ENCODE measurements around the gene SMARCAL1.

The SMARCAL1 gene

GRCh38 chr2:216369821-216370220 lies 42.5 kb upstream of the SMARCAL1 start:
- no peak overlapping the region for H3K9ac ChIP-seq (ENCODE audit: low read length)
- DNase-seq = no peak
- H3K4me1 ChIP-seq (ENCODE audit: control insufficient read depth, low read depth, low read length) = peaks cover 3% of the 10 kb centered on the region
- H3K79me1 ChIP-seq (ENCODE audit: low read length) = no peaks in the 10 kb centered on the region
- H2BK120ac ChIP-seq (ENCODE audit: low read depth, low read length) = no peak overlapping the region
- no peak overlapping the region for H3K56ac ChIP-seq (ENCODE audit: low read length)
- H3K36me3 ChIP-seq (ENCODE audit: control insufficient read depth, insufficient read depth, low read length) = no peaks in the 10 kb centered on the region
- WGBS (ENCODE audit: extremely low coverage, insufficient coverage, low lambda C conversion rate) = no CpG with 5 or more reads among the region's 18 CpGs
- H3K27me3 ChIP-seq (ENCODE audit: insufficient read depth, low read length, poor library complexity) = no peaks in the 10 kb centered on the region
- H3K4me3 ChIP-seq (ENCODE audit: low read length) = no peak overlapping the region
- H3K27ac ChIP-seq (ENCODE audit: low read depth, low read length) = no peak overlapping the region
- H3K23ac ChIP-seq (ENCODE audit: low read length) = no peak overlapping the region
- no peak overlapping the region for H4K5ac ChIP-seq (ENCODE audit: low read length)
- H4K8ac ChIP-seq (ENCODE audit: low read depth, low read length) = no peak overlapping the region
- no peak overlapping the region for H3K4me2 ChIP-seq (ENCODE audit: low read length)
- no peak overlapping the region for H2BK5ac ChIP-seq (ENCODE audit: low read length)
- H2AK5ac ChIP-seq (ENCODE audit: low read length) = no peak overlapping the region
- no peaks in the 10 kb centered on the region for H3K79me2 ChIP-seq (ENCODE audit: control insufficient read depth, insufficient read depth, low read length)
- H2BK15ac ChIP-seq (replicated peaks; ENCODE audit: low read depth) = no peak overlapping the region
- H3K4ac ChIP-seq (ENCODE audit: low read depth, low read length) = no peak overlapping the region
- no peak overlapping the region for H3K18ac ChIP-seq (ENCODE audit: low read length)

- Histone ChIP-seq H2BK120ac (ENCODE audit: low read depth, low read length) (no peak overlapping the region), H3K4me3 (ENCODE audit: low read length) (peak overlapping the region; percentile 4), H2BK5ac (ENCODE audit: low read length) (no peak overlapping the region), H3K4ac (ENCODE audit: low read depth, low read length) (no peak overlapping the region), H2AK5ac (ENCODE audit: low read length) (no peak overlapping the region), H3K27ac (ENCODE audit: low read depth, low read length) (no peak overlapping the region), H4K8ac (ENCODE audit: low read depth, low read length) (no peak overlapping the region), H3K4me1 (ENCODE audit: control insufficient read depth, low read depth, low read length) (peaks cover 3% of the 10 kb centered on the region), H3K18ac (ENCODE audit: low read length) (peak overlapping the region; percentile 20), H3K27me3 (ENCODE audit: insufficient read depth, low read length, poor library complexity) (no peaks in the 10 kb centered on the region), H3K23ac (ENCODE audit: low read length) (no peak overlapping the region), H3K79me1 (ENCODE audit: low read length) (no peaks in the 10 kb centered on the region), H2BK15ac (replicated peaks; ENCODE audit: low read depth) (no peak overlapping the region), H3K36me3 (ENCODE audit: control insufficient read depth, insufficient read depth, low read length) (no peaks in the 10 kb centered on the region), H3K56ac (ENCODE audit: low read length) (peak overlapping the region; percentile 65), H3K9ac (ENCODE audit: low read length) (peak overlapping the region; percentile 27), H3K4me2 (ENCODE audit: low read length) (peak overlapping the region; percentile 59), H3K79me2 (ENCODE audit: control insufficient read depth, insufficient read depth, low read length) (no peaks in the 10 kb centered on the region), H4K5ac (ENCODE audit: low read length) (no peak overlapping the region)
- WGBS (ENCODE audit: extremely low coverage, insufficient coverage, low lambda C conversion rate) = no CpG with 5 or more reads among the region's 53 CpGs
- DNase-seq = peak; percentile 43
Observed at GRCh38 chr2:216370961-216371712, 41.1 kb upstream of the SMARCAL1 start.

GRCh38 chr2:216371721-216372702 lies 40.3 kb upstream of the SMARCAL1 start, which contains the start of gene MARCHF4:
Gene MARCHF4, minus strand, starts transcription at chr2:216372483. Its CDS starts 2,223 bp downstream, at chr2:216370260.
- H3K4me1 ChIP-seq (ENCODE audit: control insufficient read depth, low read depth, low read length) = peaks cover 3% of the 10 kb centered on the region
- no peak within 1 kb of the TSS for H2BK15ac ChIP-seq (replicated peaks; ENCODE audit: low read depth)
- no peak within 1 kb of the TSS for H4K5ac ChIP-seq (ENCODE audit: low read length)
- H3K27ac ChIP-seq (ENCODE audit: low read depth, low read length) = no peak within 1 kb of the TSS
- H2BK5ac ChIP-seq (ENCODE audit: low read length) = no peak within 1 kb of the TSS
- H3K79me2 ChIP-seq (ENCODE audit: control insufficient read depth, insufficient read depth, low read length) = no peaks in the 10 kb centered on the region
- no CpG with 5 or more reads among the region's 60 CpGs for WGBS (ENCODE audit: extremely low coverage, insufficient coverage, low lambda C conversion rate)
- peak within 1 kb of the TSS; percentile 25 for H3K4me3 ChIP-seq (ENCODE audit: low read length)
- H3K23ac ChIP-seq (ENCODE audit: low read length) = no peak within 1 kb of the TSS
- H2AK5ac ChIP-seq (ENCODE audit: low read length) = no peak within 1 kb of the TSS
- H4K8ac ChIP-seq (ENCODE audit: low read depth, low read length) = no peak within 1 kb of the TSS
- H3K79me1 ChIP-seq (ENCODE audit: low read length) = no peaks in the 10 kb centered on the region
- peak within 1 kb of the TSS; percentile 59 for H3K4me2 ChIP-seq (ENCODE audit: low read length)
- H2BK120ac ChIP-seq (ENCODE audit: low read depth, low read length) = no peak within 1 kb of the TSS
- H3K56ac ChIP-seq (ENCODE audit: low read length) = peak within 1 kb of the TSS; percentile 65
- H3K36me3 ChIP-seq (ENCODE audit: control insufficient read depth, insufficient read depth, low read length) = no peaks in the 10 kb centered on the region
- H3K9ac ChIP-seq (ENCODE audit: low read length) = peak within 1 kb of the TSS; percentile 8
- no peaks in the 10 kb centered on the region for H3K27me3 ChIP-seq (ENCODE audit: insufficient read depth, low read length, poor library complexity)
- H3K18ac ChIP-seq (ENCODE audit: low read length) = peak within 1 kb of the TSS; percentile 20
- no peak within 1 kb of the TSS for H3K4ac ChIP-seq (ENCODE audit: low read depth, low read length)
- peak; percentile 94 for DNase-seq

DNA sequence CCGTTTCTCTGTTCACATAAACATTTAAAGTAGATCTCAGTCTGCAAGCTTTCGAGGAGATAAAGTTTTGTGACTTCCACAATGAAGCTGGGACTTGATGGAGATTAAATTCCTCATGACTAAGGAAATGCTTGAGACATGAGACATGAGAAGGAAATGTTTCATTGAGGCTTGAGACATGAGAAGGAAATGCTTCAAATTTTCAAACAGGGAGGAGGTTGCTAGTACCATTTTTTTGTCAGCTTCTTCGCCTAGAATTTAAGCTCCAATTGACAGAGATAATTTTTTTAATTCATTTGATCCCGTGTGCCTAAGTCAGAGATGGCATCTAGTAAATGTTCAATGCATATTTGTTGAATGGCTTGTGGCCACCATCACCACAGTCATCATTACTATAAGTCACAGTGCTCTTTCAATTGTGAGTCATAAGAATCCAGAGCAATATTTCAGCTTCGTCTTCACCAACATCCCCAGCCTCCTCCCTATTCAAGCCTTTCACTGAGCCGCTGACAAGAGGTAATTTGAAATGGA lies 39.5 kb upstream of the SMARCAL1 start:
- no CpG with 5 or more reads among the region's 6 CpGs for WGBS (ENCODE audit: extremely low coverage, insufficient coverage, low lambda C conversion rate)
- Histone ChIP-seq H3K56ac (ENCODE audit: low read length) (no peak overlapping the region), H3K9ac (ENCODE audit: low read length) (no peak overlapping the region), H3K4me2 (ENCODE audit: low read length) (peak overlapping the region; percentile 35), H4K5ac (ENCODE audit: low read length) (no peak overlapping the region), H3K18ac (ENCODE audit: low read length) (no peak overlapping the region), H3K4me1 (ENCODE audit: control insufficient read depth, low read depth, low read length) (peaks cover 3% of the 10 kb centered on the region), H2AK5ac (ENCODE audit: low read length) (no peak overlapping the region), H4K8ac (ENCODE audit: low read depth, low read length) (no peak overlapping the region), H2BK120ac (ENCODE audit: low read depth, low read length) (no peak overlapping the region), H3K36me3 (ENCODE audit: control insufficient read depth, insufficient read depth, low read length) (no peaks in the 10 kb centered on the region), H3K79me2 (ENCODE audit: control insufficient read depth, insufficient read depth, low read length) (no peaks in the 10 kb centered on the region), H3K23ac (ENCODE audit: low read length) (no peak overlapping the region), H2BK15ac (replicated peaks; ENCODE audit: low read depth) (no peak overlapping the region), H3K27me3 (ENCODE audit: insufficient read depth, low read length, poor library complexity) (no peaks in the 10 kb centered on the region), H3K4ac (ENCODE audit: low read depth, low read length) (no peak overlapping the region), H3K79me1 (ENCODE audit: low read length) (no peaks in the 10 kb centered on the region), H2BK5ac (ENCODE audit: low read length) (no peak overlapping the region), H3K27ac (ENCODE audit: low read depth, low read length) (no peak overlapping the region), H3K4me3 (ENCODE audit: low read length) (no peak overlapping the region)
- DNase-seq = peak; percentile 71

DNA sequence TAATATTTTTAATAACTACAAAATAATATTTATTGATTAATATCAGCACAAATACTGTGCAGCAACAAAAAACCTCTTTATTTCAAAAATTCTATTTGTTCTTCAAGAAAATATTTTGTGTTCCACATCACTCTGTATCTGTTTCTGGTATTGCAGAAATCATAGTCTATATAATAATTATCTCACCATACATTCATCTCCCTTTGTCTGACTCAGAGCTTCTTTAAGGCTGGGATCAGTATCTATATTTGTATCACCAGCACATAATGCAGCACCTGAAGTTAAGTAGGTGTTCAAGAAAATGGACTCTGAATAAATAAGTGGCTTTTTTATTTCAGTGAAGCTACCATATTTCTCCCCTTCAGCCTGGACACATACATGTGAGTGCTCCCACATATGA lies 38.4 kb upstream of the SMARCAL1 start:
- Histone ChIP-seq H4K5ac (ENCODE audit: low read length) (no peak overlapping the region), H3K4me2 (ENCODE audit: low read length) (no peak overlapping the region), H3K79me2 (ENCODE audit: control insufficient read depth, insufficient read depth, low read length) (no peaks in the 10 kb centered on the region), H3K18ac (ENCODE audit: low read length) (no peak overlapping the region), H3K27ac (ENCODE audit: low read depth, low read length) (no peak overlapping the region), H2AK5ac (ENCODE audit: low read length) (no peak overlapping the region), H4K8ac (ENCODE audit: low read depth, low read length) (no peak overlapping the region), H3K4ac (ENCODE audit: low read depth, low read length) (no peak overlapping the region), H3K56ac (ENCODE audit: low read length) (no peak overlapping the region), H2BK120ac (ENCODE audit: low read depth, low read length) (no peak overlapping the region), H3K4me3 (ENCODE audit: low read length) (no peak overlapping the region), H2BK5ac (ENCODE audit: low read length) (no peak overlapping the region), H2BK15ac (replicated peaks; ENCODE audit: low read depth) (no peak overlapping the region), H3K27me3 (ENCODE audit: insufficient read depth, low read length, poor library complexity) (no peaks in the 10 kb centered on the region), H3K36me3 (ENCODE audit: control insufficient read depth, insufficient read depth, low read length) (no peaks in the 10 kb centered on the region), H3K4me1 (ENCODE audit: control insufficient read depth, low read depth, low read length) (peaks cover 3% of the 10 kb centered on the region), H3K79me1 (ENCODE audit: low read length) (no peaks in the 10 kb centered on the region), H3K9ac (ENCODE audit: low read length) (no peak overlapping the region), H3K23ac (ENCODE audit: low read length) (no peak overlapping the region)
- no peak for DNase-seq
